Activated T-helper 2 cell treated with anti-CD3 and anti-CD28 coated beads, Interferon-gamma antibody, Interleukin-2, Interleukin-4, amounts not matched to agents 10 μg/mL and 5 μg/mL and 100 μg/mL, durations not matched to agents 14 hours and 24 hours and 36 hours (primary cell): ENCODE results near the gene PTDSS2. TPM values are rescaled to one million over a fixed set of nuclear protein-coding genes. Genes with fewer than 3 reads are reported as not detected.
"Not testable (repeated sequence)": the region's sequence is repeated elsewhere in the genome, so short reads cannot be mapped to it uniquely, and the experiment has no call there.

Experiments used
- DNase-seq: peaks from one replicate; pipeline ENCODE4 v3.0.0; 2021; ENCODE audit warnings: low spot score
- H3K27ac Mint-ChIP-seq: one replicate; pipeline ENCODE4 v1.8.0; 2021; ENCODE audit warnings: mixed read lengths
- H3K27me3 Mint-ChIP-seq: one replicate; pipeline ENCODE4 v1.8.0; 2021; ENCODE audit warnings: low read depth, mixed read lengths
- H3K36me3 Mint-ChIP-seq: one replicate; pipeline ENCODE4 v1.8.0; 2021; ENCODE audit warnings: low read depth, mixed read lengths
- H3K4me1 Mint-ChIP-seq: one replicate; pipeline ENCODE4 v1.8.0; 2021; ENCODE audit warnings: low read depth, mixed read lengths
- H3K4me3 Mint-ChIP-seq: one replicate; pipeline ENCODE4 v1.8.0; 2021; ENCODE audit warnings: low read depth, mild to moderate bottlenecking, moderate library complexity, mixed read lengths
- H3K9me3 Mint-ChIP-seq: one replicate; pipeline ENCODE4 v1.8.0; 2021; ENCODE audit warnings: mixed read lengths
- intact Hi-C: fragments of 100-400 bp; cut with micrococcal nuclease; formaldehyde crosslinking; loops from one replicate; pipeline ENCODE4 v1.15.1; 2023
- total RNA-seq: library from RNA; stranded (reverse); gene quantifications from 2 replicates; pipeline ENCODE4 v1.2.3, GENCODE V29; 2022

Gene PTDSS2
- total RNA-seq = 32.1 and 34.4 TPM in 2 replicates

- H3K4me1 Mint-ChIP-seq = peaks cover 12% of the 10 kb centered on the region
- no peaks in the 10 kb centered on the region for H3K9me3 Mint-ChIP-seq
- peak within 1 kb of the TSS; percentile 96 for H3K4me3 Mint-ChIP-seq
- H3K27ac Mint-ChIP-seq = peak within 1 kb of the TSS; percentile 93
- peaks cover 13% of the 10 kb centered on the region for H3K36me3 Mint-ChIP-seq
- intact Hi-C loops = loop anchor here (1.0 to 2.0 kb wide), 2 partner anchors 68 to 243 kb away; partner anchors contain the start of genes BET1L and RIC8A
- DNase-seq = peak; percentile 92
- H3K27me3 Mint-ChIP-seq = no peaks in the 10 kb centered on the region
Measured at GRCh38 chr11:449889-450808, at the start of gene PTDSS2. Gene PTDSS2, plus strand, starts transcription at chr11:450279. Its CDS starts 177 bp downstream, at chr11:450456.

GRCh38 chr11:401196-401595, 48.9 kb upstream of the PTDSS2 start:
- DNase-seq, intact Hi-C loops, H3K27ac Mint-ChIP-seq, H3K36me3 Mint-ChIP-seq, H3K4me3 Mint-ChIP-seq, H3K27me3 Mint-ChIP-seq, H3K9me3 Mint-ChIP-seq, H3K4me1 Mint-ChIP-seq: not testable (repeated sequence)

DNA sequence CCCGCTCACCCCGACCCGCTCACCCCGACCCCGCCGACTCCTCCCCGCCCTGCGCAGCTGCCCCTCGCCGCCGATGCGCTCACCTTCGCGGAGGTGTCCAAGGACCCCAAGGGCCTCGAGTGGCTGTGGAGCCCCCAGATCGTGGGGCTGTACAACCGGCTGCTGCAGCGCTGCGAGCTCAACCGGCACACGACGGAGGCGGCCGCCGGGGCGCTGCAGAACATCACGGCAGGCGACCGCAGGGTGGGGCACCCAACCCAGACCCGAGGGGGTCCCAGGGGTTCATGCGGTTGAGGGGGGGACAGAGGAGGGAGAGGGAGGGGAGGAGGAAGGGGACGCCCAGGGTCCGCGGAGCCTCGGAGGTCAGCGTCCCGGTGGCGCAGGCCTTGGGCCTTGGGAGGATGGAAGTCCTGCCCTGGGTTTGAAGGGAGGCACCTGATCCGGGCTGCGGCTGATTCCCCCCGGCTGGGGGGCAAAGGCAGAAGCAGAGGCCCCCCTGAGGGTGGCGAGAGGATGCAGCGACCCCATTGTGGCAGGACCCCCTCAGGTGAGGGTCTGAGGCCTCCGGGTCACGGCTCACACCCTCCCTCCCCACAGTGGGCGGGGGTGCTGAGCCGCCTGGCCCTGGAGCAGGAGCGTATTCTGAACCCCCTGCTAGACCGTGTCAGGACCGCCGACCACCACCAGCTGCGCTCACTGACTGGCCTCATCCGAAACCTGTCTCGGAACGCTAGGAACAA, 46.9 kb upstream of the PTDSS2 start:
- Mint-ChIP-seq H3K4me3 (no peak overlapping the region), H3K9me3 (peaks cover 4% of the 10 kb centered on the region), H3K27me3 (peaks cover 7% of the 10 kb centered on the region), H3K4me1 (no peaks in the 10 kb centered on the region), H3K36me3 (no peaks in the 10 kb centered on the region), H3K27ac (no peak overlapping the region)
- intact Hi-C loops = no loop called here
- DNase-seq = no peak

GRCh38 chr11:403761-404431, 46.2 kb upstream of the PTDSS2 start:
- Mint-ChIP-seq H3K4me1 (no peaks in the 10 kb centered on the region), H3K36me3 (no peaks in the 10 kb centered on the region), H3K4me3 (no peak overlapping the region), H3K9me3 (no peaks in the 10 kb centered on the region), H3K27ac (no peak overlapping the region), H3K27me3 (peaks cover 5% of the 10 kb centered on the region)
- DNase-seq = no peak
- intact Hi-C loops = no loop called here

DNA sequence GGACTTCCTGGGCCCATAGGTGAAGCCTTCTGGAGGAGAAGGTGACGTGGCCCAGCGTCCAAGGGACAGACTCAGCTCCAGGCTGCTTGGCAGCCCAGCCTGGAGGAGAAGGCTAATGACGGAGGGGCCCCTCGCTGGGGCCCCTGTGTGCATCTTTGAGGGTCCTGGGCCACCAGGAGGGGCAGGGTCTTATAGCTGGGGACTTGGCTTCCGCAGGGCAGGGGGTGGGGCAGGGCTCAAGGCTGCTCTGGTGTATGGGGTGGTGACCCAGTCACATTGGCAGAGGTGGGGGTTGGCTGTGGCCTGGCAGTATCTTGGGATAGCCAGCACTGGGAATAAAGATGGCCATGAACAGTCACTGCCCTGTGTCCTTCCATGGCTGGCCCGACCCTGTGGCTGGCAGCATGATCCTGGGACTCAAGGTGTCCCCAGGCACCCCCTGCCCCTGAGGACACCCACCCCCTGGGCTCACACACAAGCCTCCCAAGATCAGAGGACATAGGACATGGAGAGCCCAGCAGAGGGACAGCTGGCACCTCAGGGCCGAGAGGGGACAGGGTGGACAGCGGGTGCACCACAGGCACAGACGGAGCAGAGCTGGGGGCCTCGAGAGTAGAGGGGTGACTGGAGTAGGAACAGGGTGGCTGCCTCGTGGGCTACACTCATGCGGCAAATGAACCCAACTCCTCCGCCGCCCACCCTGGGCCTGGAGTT, 45.4 kb upstream of the PTDSS2 start:
- H3K27me3 Mint-ChIP-seq = peaks cover 2% of the 10 kb centered on the region
- no peak for DNase-seq
- intact Hi-C loops = no loop called here
- H3K9me3 Mint-ChIP-seq = no peaks in the 10 kb centered on the region
- no peak overlapping the region for H3K27ac Mint-ChIP-seq
- no peaks in the 10 kb centered on the region for H3K36me3 Mint-ChIP-seq
- no peak overlapping the region for H3K4me3 Mint-ChIP-seq
- H3K4me1 Mint-ChIP-seq = no peaks in the 10 kb centered on the region

DNA sequence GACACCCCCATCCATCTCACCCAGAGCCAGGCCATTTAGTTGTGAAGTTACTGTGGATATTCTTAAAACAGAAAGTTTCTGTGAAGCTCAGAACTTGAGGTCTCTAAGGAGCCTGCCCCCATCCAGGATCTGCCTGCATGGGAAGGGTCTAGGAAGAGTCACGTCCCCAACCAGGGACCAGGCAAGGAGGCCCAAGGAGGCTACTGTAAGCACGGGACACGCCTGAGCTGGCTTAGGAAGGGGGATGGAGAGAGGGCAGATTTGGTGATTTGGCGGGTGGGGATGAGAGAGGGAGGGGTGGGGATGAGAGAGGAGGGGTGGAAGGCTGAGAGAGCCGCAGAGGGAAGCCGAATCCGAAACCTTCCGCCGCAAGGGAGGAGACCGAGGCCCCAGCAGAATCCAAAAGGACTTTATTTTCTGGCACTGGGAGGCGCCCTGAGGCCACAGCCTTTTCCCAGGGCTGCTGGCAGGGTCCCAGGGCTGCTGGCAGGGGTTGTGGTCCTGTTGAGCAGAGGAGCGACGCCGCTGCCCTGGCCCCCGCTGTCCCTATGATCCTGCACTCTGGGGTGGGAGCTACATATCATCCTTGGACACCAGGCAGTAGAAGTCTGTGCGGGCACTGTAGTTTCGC, 44.6 kb upstream of the PTDSS2 start:
- Mint-ChIP-seq H3K9me3 (no peaks in the 10 kb centered on the region), H3K4me3 (peak overlapping the region; percentile 66), H3K4me1 (no peaks in the 10 kb centered on the region), H3K36me3 (no peaks in the 10 kb centered on the region), H3K27me3 (no peaks in the 10 kb centered on the region), H3K27ac (peak overlapping the region; percentile 60)
- intact Hi-C loops = no loop called here
- no peak for DNase-seq

- no peak overlapping the region for H3K27ac Mint-ChIP-seq
- no peak for DNase-seq
- intact Hi-C loops = no loop called here
- no peaks in the 10 kb centered on the region for H3K9me3 Mint-ChIP-seq
- H3K4me3 Mint-ChIP-seq = peak overlapping the region; percentile 43
- H3K27me3 Mint-ChIP-seq = no peaks in the 10 kb centered on the region
- no peaks in the 10 kb centered on the region for H3K4me1 Mint-ChIP-seq
- no peaks in the 10 kb centered on the region for H3K36me3 Mint-ChIP-seq
Measured at GRCh38 chr11:405954-406795, 43.9 kb upstream of the PTDSS2 start.

- no peaks in the 10 kb centered on the region for H3K9me3 Mint-ChIP-seq
- no peaks in the 10 kb centered on the region for H3K4me1 Mint-ChIP-seq
- DNase-seq = peak; percentile 92
- no peaks in the 10 kb centered on the region for H3K36me3 Mint-ChIP-seq
- no peaks in the 10 kb centered on the region for H3K27me3 Mint-ChIP-seq
- intact Hi-C loops = loop anchor here (1.0 kb wide), 1 partner anchor 41 kb away; no protein-coding TSS in a partner anchor
- no peak overlapping the region for H3K27ac Mint-ChIP-seq
- no peak overlapping the region for H3K4me3 Mint-ChIP-seq
Measured at GRCh38 chr11:406796-407650, 43.1 kb upstream of the PTDSS2 start.

DNA sequence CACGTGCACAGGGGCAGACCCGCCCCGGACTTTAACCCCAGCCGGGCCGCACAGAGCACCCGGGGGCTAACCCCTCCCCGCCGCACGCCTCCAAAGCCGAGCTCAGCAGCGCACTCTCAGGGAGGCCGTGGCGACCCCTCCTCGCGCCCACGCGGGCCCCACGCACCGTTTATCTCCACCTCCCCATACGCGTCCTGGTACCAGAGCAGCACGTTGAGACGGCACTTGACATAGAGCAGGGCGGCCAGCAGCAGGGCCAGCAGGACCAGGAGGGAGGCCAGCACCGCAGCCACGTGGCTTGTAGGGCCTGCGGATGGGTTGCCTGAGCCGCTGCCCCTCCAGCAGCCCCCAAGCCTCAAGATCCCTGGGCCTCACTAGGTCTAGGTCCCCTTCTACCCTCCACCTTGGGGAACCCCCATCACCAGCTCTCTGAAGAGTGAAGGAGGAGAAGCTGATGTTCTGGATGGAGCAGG, 42.4 kb upstream of the PTDSS2 start:
- Mint-ChIP-seq H3K9me3 (no peaks in the 10 kb centered on the region), H3K4me1 (no peaks in the 10 kb centered on the region), H3K27ac (no peak overlapping the region), H3K27me3 (no peaks in the 10 kb centered on the region), H3K4me3 (no peak overlapping the region), H3K36me3 (no peaks in the 10 kb centered on the region)
- intact Hi-C loops = loop anchor here (1.0 kb wide), 1 partner anchor 41 kb away; no protein-coding TSS in a partner anchor
- DNase-seq = no peak

DNA sequence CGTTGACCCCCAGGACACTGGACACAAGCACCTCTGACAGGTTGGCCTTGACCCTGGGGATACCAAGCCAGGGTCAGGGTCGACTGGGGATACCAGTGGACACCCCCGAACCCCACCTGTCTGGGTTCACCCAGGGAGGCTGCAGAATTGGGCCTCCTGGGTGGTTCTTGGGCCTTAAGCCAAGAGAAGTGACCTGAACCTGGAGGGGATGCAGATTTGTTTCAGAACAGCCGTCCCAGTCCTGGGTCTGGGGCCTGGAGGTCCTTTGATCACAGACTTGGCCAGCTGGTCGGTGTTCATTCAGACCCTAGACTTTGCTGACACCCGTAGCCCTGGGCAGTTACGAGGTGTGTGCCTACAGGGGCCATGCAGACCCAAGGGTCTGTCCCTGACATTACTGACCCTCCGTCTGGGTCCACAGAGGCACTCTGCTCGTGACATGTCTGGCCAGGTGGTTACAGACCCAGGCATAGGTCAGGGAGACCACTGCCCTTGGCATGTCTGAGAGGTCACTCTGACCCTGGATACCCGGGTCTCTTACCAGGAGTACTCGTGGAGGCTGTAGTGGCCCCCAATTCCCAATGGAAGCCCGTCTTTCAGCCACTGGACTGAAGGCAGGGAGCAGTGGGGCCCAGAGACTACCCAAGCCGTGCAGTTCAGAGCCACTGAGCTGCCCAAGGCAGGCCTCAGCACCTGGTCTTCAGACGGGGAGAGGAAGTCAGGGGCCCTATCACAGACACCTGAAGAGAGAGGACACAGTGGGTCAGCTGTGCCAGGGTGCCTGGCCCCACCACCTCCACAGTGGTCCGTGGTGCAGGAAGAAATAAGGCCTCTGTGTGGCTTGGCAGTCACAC, 41.7 kb upstream of the PTDSS2 start:
- no peaks in the 10 kb centered on the region for H3K27me3 Mint-ChIP-seq
- no peak overlapping the region for H3K27ac Mint-ChIP-seq
- H3K36me3 Mint-ChIP-seq = no peaks in the 10 kb centered on the region
- DNase-seq = no peak
- H3K9me3 Mint-ChIP-seq = no peaks in the 10 kb centered on the region
- H3K4me1 Mint-ChIP-seq = peaks cover 4% of the 10 kb centered on the region
- H3K4me3 Mint-ChIP-seq = no peak overlapping the region
- intact Hi-C loops = no loop called here
